HepG2 (cell line): Measurements from ENCODE around the gene RARG. TPM values are rescaled to one million over a fixed set of nuclear protein-coding genes. Genes with fewer than 3 reads are reported as not detected.

ENCODE experiments used
- ARNTL ChIP-seq: sonication (generic); formaldehyde crosslinking; IDR thresholded peaks from 2 replicates; pipeline ENCODE4 v1.4.0; 2020; ENCODE audit warnings: mild to moderate bottlenecking, missing genetic modification reagents
- GRHL1 ChIP-seq: sonication (generic); formaldehyde crosslinking; conservative IDR thresholded peaks from 2 replicates; pipeline ENCODE4 v1.8.0; 2022; ENCODE audit warnings: missing genetic modification reagents
- HES4 ChIP-seq: sonication (generic); formaldehyde crosslinking; IDR thresholded peaks from 2 replicates; pipeline ENCODE4 v1.9.0; 2021; ENCODE audit warnings: mild to moderate bottlenecking, missing genetic modification reagents, borderline replicate concordance
- HOMEZ ChIP-seq: IDR thresholded peaks from 2 replicates; pipeline ENCODE4 v1.6.1; 2016; ENCODE audit warnings: low read depth
- JARID2 ChIP-seq: sonication (generic); formaldehyde crosslinking; IDR thresholded peaks from 2 replicates; pipeline ENCODE4 v1.8.1; 2023; ENCODE audit warnings: missing genetic modification reagents, inconsistent platforms; ENCODE audit not compliant: insufficient replicate concordance
- KDM5B ChIP-seq: sonication (generic); formaldehyde crosslinking; IDR thresholded peaks from 2 replicates; pipeline ENCODE4 v1.4.0; 2020; ENCODE audit warnings: missing genetic modification reagents, mild to moderate bottlenecking, borderline replicate concordance
- MTF2 ChIP-seq: sonication (generic); formaldehyde crosslinking; IDR thresholded peaks from 2 replicates; pipeline ENCODE4 v1.5.0; 2020; ENCODE audit warnings: missing genetic modification reagents, borderline replicate concordance
- NCOA1 ChIP-seq: sonication (generic); formaldehyde crosslinking; IDR thresholded peaks from 2 replicates; pipeline ENCODE4 v1.9.0; 2021; ENCODE audit warnings: missing genetic modification reagents
- NRL ChIP-seq: sonication (generic); formaldehyde crosslinking; IDR thresholded peaks from 2 replicates; pipeline ENCODE4 v1.5.0; 2020; ENCODE audit warnings: missing genetic modification reagents, mild to moderate bottlenecking, moderate library complexity, borderline replicate concordance
- REPIN1 ChIP-seq: sonication (generic); formaldehyde crosslinking; IDR thresholded peaks from 2 replicates; pipeline ENCODE4 v1.8.0; 2022; ENCODE audit warnings: missing genetic modification reagents, low read depth, mild to moderate bottlenecking, borderline replicate concordance
- RFX5 ChIP-seq: IDR thresholded peaks from 2 replicates; pipeline ENCODE4 v1.6.1; 2011; ENCODE audit warnings: low read depth, low read length, improper control_type of control experiment
- SP2 ChIP-seq: sonication (generic); formaldehyde crosslinking; IDR thresholded peaks from 2 replicates; pipeline ENCODE4 v1.5.1; 2020; ENCODE audit warnings: mild to moderate bottlenecking, missing genetic modification reagents
- YEATS4 ChIP-seq: sonication (generic); formaldehyde crosslinking; IDR thresholded peaks from 2 replicates; pipeline ENCODE4 v1.4.0; 2020; ENCODE audit warnings: missing genetic modification reagents, borderline replicate concordance
- ZIK1 ChIP-seq: sonication (generic); formaldehyde crosslinking; IDR thresholded peaks from 2 replicates; pipeline ENCODE4 v1.5.0; 2020; ENCODE audit warnings: mild to moderate bottlenecking, low read depth, missing genetic modification reagents, borderline replicate concordance
- ZNF235 ChIP-seq: sonication (generic); formaldehyde crosslinking; IDR thresholded peaks from 2 replicates; pipeline ENCODE4 v1.8.1; 2023; ENCODE audit warnings: mild to moderate bottlenecking, missing genetic modification reagents, borderline replicate concordance
- ZNF549 ChIP-seq: sonication (generic); formaldehyde crosslinking; IDR thresholded peaks from 2 replicates; pipeline ENCODE4 v1.5.0; 2020; ENCODE audit warnings: missing genetic modification reagents
- ZNF607 ChIP-seq: sonication (generic); formaldehyde crosslinking; IDR thresholded peaks from 2 replicates; pipeline ENCODE4 v1.5.1; 2020; ENCODE audit warnings: missing genetic modification reagents, mild to moderate bottlenecking, borderline replicate concordance
- ZNF678 ChIP-seq: sonication (generic); formaldehyde crosslinking; IDR thresholded peaks from 2 replicates; pipeline ENCODE4 v1.4.0; 2020; ENCODE audit warnings: mild to moderate bottlenecking, missing genetic modification reagents
- ZNF878 ChIP-seq: sonication (generic); formaldehyde crosslinking; IDR thresholded peaks from 2 replicates; pipeline ENCODE4 v1.8.1; 2023; ENCODE audit warnings: mild to moderate bottlenecking, missing genetic modification reagents, moderate library complexity
- polyA plus RNA-seq, 8 experiments: library from polyadenylated mRNA; depleted of rRNA in 3 of 8; stranded (reverse) in 7 of 8; unstranded in 1 of 8; fragments of >200 nt; fragmentation: Illumina TruSeq in 4 of 8; extraction: Trizol in 4 of 8; gene quantifications; 2 replicates each; pipeline versions ENCODE4 v1.2.1 to v1.2.3, GENCODE V29; 2011 to 2016; ENCODE audit warnings: low read depth in 4 of 8, missing spikeins in 1 of 8, mixed read lengths in 1 of 8; ENCODE audit not compliant: insufficient read depth in 1 of 8
- total RNA-seq, 5 experiments: library from RNA; depleted of rRNA; stranded (reverse); fragments of >200 nt; fragmentation: Illumina TruSeq; extraction: Trizol; gene quantifications; 2 replicates each; pipeline ENCODE4 v1.2.3, GENCODE V29; 2016; ENCODE audit warnings: low read depth in 1 of 5
- TF ChIP-seq, protein P1 (sequence below): sonication (generic); formaldehyde crosslinking; IDR thresholded peaks from 2 replicates; pipeline ENCODE4 v1.4.0; 2020; ENCODE audit warnings: missing genetic modification reagents, borderline replicate concordance
- TF ChIP-seq, protein P2 (sequence below): sonication (generic); formaldehyde crosslinking; IDR thresholded peaks from 2 replicates; pipeline ENCODE4 v1.5.0; 2020; ENCODE audit warnings: mild to moderate bottlenecking, low read depth, missing genetic modification reagents, borderline replicate concordance

The RARG gene
- total and polyA plus RNA-seq, 2 of the 13 experiments (the other 11 are each of a cell fraction or from before 2014, with no cell fraction given) = 0.77 to 1.5 TPM

GRCh38 chr12:53251477-53252348, 19.7 kb upstream of the RARG start (continued):
- TF ChIP-seq, protein P1, sequence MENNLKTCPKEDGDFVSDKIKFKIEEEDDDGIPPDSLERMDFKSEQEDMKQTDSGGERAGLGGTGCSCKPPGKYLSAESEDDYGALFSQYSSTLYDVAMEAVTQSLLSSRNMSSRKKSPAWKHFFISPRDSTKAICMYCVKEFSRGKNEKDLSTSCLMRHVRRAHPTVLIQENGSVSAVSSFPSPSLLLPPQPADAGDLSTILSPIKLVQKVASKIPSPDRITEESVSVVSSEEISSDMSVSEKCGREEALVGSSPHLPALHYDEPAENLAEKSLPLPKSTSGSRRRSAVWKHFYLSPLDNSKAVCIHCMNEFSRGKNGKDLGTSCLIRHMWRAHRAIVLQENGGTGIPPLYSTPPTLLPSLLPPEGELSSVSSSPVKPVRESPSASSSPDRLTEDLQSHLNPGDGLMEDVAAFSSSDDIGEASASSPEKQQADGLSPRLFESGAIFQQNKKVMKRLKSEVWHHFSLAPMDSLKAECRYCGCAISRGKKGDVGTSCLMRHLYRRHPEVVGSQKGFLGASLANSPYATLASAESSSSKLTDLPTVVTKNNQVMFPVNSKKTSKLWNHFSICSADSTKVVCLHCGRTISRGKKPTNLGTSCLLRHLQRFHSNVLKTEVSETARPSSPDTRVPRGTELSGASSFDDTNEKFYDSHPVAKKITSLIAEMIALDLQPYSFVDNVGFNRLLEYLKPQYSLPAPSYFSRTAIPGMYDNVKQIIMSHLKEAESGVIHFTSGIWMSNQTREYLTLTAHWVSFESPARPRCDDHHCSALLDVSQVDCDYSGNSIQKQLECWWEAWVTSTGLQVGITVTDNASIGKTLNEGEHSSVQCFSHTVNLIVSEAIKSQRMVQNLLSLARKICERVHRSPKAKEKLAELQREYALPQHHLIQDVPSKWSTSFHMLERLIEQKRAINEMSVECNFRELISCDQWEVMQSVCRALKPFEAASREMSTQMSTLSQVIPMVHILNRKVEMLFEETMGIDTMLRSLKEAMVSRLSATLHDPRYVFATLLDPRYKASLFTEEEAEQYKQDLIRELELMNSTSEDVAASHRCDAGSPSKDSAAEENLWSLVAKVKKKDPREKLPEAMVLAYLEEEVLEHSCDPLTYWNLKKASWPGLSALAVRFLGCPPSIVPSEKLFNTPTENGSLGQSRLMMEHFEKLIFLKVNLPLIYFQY (CRISPR knock-in tag) = no peak
- no peak for TF ChIP-seq GRHL1 (CRISPR knock-in tag)
- TF ChIP-seq YEATS4 = peak; percentile 78; the same call in 1 of the 2 replicates
- TF ChIP-seq JARID2 = no peak
- no peak for TF ChIP-seq ARNTL (CRISPR knock-in tag)
- no peak for TF ChIP-seq HOMEZ (CRISPR knock-in tag)
- TF ChIP-seq NRL = no peak; the same call in 1 of the 2 replicates
- no peak for TF ChIP-seq ZIK1 (CRISPR knock-in tag)
- no peak for TF ChIP-seq RFX5
- TF ChIP-seq HES4 = no peak
- peak; percentile 48; the same call in 1 of the 2 replicates for TF ChIP-seq MTF2 (CRISPR knock-in tag)
- no peak; the same call in 1 of the 2 replicates for TF ChIP-seq SP2 (CRISPR knock-in tag)
- no peak for TF ChIP-seq REPIN1 (CRISPR knock-in tag)
- TF ChIP-seq ZNF607 = peak; percentile 65; the same call in 1 of the 2 replicates
- peak; percentile 52; the same call in 1 of the 2 replicates for TF ChIP-seq KDM5B (CRISPR knock-in tag)
- TF ChIP-seq, protein P2, sequence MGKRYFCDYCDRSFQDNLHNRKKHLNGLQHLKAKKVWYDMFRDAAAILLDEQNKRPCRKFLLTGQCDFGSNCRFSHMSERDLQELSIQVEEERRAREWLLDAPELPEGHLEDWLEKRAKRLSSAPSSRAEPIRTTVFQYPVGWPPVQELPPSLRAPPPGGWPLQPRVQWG (CRISPR knock-in tag) = no peak
- TF ChIP-seq ZNF878 = 0 out of 2 replicates have a peak, but pooled peaks have one; percentile 46
- no peak for TF ChIP-seq ZNF549 (CRISPR knock-in tag)
- no peak for TF ChIP-seq ZNF235
- 0 out of 2 replicates have a peak, but pooled peaks have one; percentile 30 for TF ChIP-seq NCOA1 (CRISPR knock-in tag)
- TF ChIP-seq ZNF678 = no peak
